GM12878 (cell line): ENCODE data around the gene AP2A2. TPM values are rescaled to one million over a fixed set of nuclear protein-coding genes. Genes with fewer than 3 reads are reported as not detected.

Source experiments
- ATAC-seq: fragments of 200-7000 bp; cut with Tn5 transposase; 3 replicates; pipeline ENCODE4 v1.9.1; 2020; ENCODE audit warnings: mild to moderate bottlenecking, moderate library complexity
- BruUV-seq: library from RNA; stranded (reverse); fragments of 400-500 nt; replicated peaks from 2 replicates; lab custom pipeline; 2021; lab: Mats Ljungman, UMichigan
- CTCF ChIA-PET: fragments of 300-600 bp; sonication (Branson Sonifier 250); formaldehyde crosslinking; extraction: SDS; loops from one replicate; lab custom pipeline; 2021; ENCODE audit warnings: inconsistent platforms; lab: Yijun Ruan, JAX
- POLR2A ChIA-PET: fragments of 350-600 bp; formaldehyde crosslinking; extraction: SDS; loops from one replicate; lab custom pipeline; 2021; ENCODE audit warnings: inconsistent platforms; lab: Charles Lee
- RAD21 ChIA-PET: fragments of 300-600 bp; sonication (Branson Sonifier 250); formaldehyde crosslinking; loops from one replicate; lab custom pipeline; 2023; ENCODE audit warnings: antibody characterized with exemption; ENCODE audit not compliant: unreplicated experiment; lab: Charles Lee
- SMC1A ChIA-PET: fragments of 300-600 bp; sonication (Branson Sonifier 250); formaldehyde crosslinking; loops from one replicate; lab custom pipeline; 2023; ENCODE audit not compliant: unreplicated experiment, uncharacterized antibody; lab: Charles Lee
- DNase-seq: peaks from one replicate; pipeline ENCODE4 v3.0.0-alpha.2; 2011; ENCODE audit warnings: low read depth, low spot score
- FAIRE-seq: peaks from 3 replicates; lab custom pipeline; 2011; peaks lifted over from hg19 to GRCh38; lab: Jason Lieb, UNC
- H2AFZ ChIP-seq: 2 replicates; pipeline ENCODE4 v1.6.0; 2011; ENCODE audit warnings: low read depth, low read length, control low read depth; ENCODE audit not compliant: control insufficient read depth
- H3K27ac ChIP-seq: 2 replicates; pipeline ENCODE4 v1.5.1; 2011; ENCODE audit warnings: control low read depth; ENCODE audit not compliant: control insufficient read depth, insufficient read depth
- H3K27me3 ChIP-seq, 2 experiments: replicated peaks in 1 of 2; 2 replicates each; pipeline versions ENCODE4 v1.6.0 to v1.6.1; 2011; ENCODE audit warnings: low read length in 1 of 2; ENCODE audit not compliant: control insufficient read depth in 2 of 2, insufficient read depth in 2 of 2
- H3K36me3 ChIP-seq, 2 experiments: 2 replicates each; pipeline ENCODE4 v1.5.1; 2011; ENCODE audit warnings: low read length in 1 of 2; ENCODE audit not compliant: control insufficient read depth in 2 of 2, insufficient read depth in 2 of 2
- H3K4me1 ChIP-seq: 2 replicates; pipeline ENCODE4 v1.6.1; 2011; ENCODE audit warnings: mild to moderate bottlenecking, low read length, moderate library complexity, mixed read lengths; ENCODE audit not compliant: control insufficient read depth, insufficient read depth
- H3K4me2 ChIP-seq: 2 replicates; pipeline ENCODE4 v1.6.0; 2011; ENCODE audit warnings: control low read depth; ENCODE audit not compliant: control insufficient read depth, insufficient read depth
- H3K4me3 ChIP-seq: fragments of 200-600 bp; sonication (generic); 2 replicates; pipeline ENCODE4 v1.5.1; 2016
- H3K79me2 ChIP-seq: 2 replicates; pipeline ENCODE4 v1.6.0; 2011; ENCODE audit warnings: low read length; ENCODE audit not compliant: control insufficient read depth, insufficient read depth
- H3K9ac ChIP-seq: 2 replicates; pipeline ENCODE4 v1.8.0; 2011; ENCODE audit warnings: low read length, control low read depth, mixed read lengths; ENCODE audit not compliant: control insufficient read depth, insufficient read depth
- H3K9me3 ChIP-seq: replicated peaks from 3 replicates; pipeline ENCODE4 v1.5.1; 2011; ENCODE audit warnings: mild to moderate bottlenecking, low read length; ENCODE audit not compliant: control insufficient read depth, insufficient read depth
- H4K20me1 ChIP-seq: 2 replicates; pipeline ENCODE4 v1.6.0; 2011; ENCODE audit not compliant: control insufficient read depth, insufficient read depth
- EED ChIP-seq: sonication (generic); IDR thresholded peaks from 2 replicates; pipeline ENCODE4 v1.6.1; 2016; ENCODE audit warnings: antibody characterized with exemption, low read depth
- KAT2A ChIP-seq: conservative IDR thresholded peaks from 2 replicates; pipeline ENCODE4 v1.6.1; 2011; ENCODE audit warnings: low read depth, low read length; ENCODE audit not compliant: control insufficient read depth
- NKRF ChIP-seq: fragments of 450-650 bp; conservative IDR thresholded peaks from 2 replicates; pipeline ENCODE4 v1.6.1; 2017; ENCODE audit warnings: mild to moderate bottlenecking, moderate library complexity
- POLR2A ChIP-seq: IDR thresholded peaks from 2 replicates; pipeline ENCODE4 v1.6.1; 2011; ENCODE audit warnings: low read depth, mild to moderate bottlenecking, low read length
- PRDM15 ChIP-seq: fragments of 450-650 bp; formaldehyde crosslinking; IDR thresholded peaks from 2 replicates; pipeline ENCODE4 v1.4.0; 2020; ENCODE audit warnings: mild to moderate bottlenecking, moderate library complexity
- RB1 ChIP-seq: fragments of 450-650 bp; formaldehyde crosslinking; IDR thresholded peaks from 2 replicates; pipeline ENCODE4 v1.6.1; 2017; ENCODE audit warnings: mild to moderate bottlenecking, borderline replicate concordance
- TCF7 ChIP-seq: IDR thresholded peaks from 2 replicates; pipeline ENCODE4 v1.6.1; 2014; ENCODE audit warnings: antibody characterized with exemption, borderline replicate concordance
- USF2 ChIP-seq: IDR thresholded peaks from 2 replicates; pipeline ENCODE4 v1.6.1; 2011; ENCODE audit warnings: low read depth, low read length, improper control_type of control experiment, borderline replicate concordance
- ZNF384 ChIP-seq: IDR thresholded peaks from 2 replicates; pipeline ENCODE4 v1.6.1; 2012; ENCODE audit warnings: low read depth, mild to moderate bottlenecking, low read length, improper control_type of control experiment, borderline replicate concordance
- WGBS: methylation state at CpG from one replicate; pipeline ENCODE4 v1.1.6; 2016; ENCODE audit warnings: low lambda C conversion rate; ENCODE audit not compliant: insufficient replicate concordance, insufficient coverage; ENCODE audit errors: missing lambda C conversion rate; 5-methylcytosine and 5-hydroxymethylcytosine counted together
- in situ Hi-C: fragments of 300-500 bp; cut with MboI; formaldehyde crosslinking; loops from 9 replicates; pipeline ENCODE4 v1.14.3; 2018; ENCODE audit warnings: mixed read lengths
- intact Hi-C: fragments of 100-400 bp; cut with micrococcal nuclease; formaldehyde crosslinking; loops from one replicate; pipeline ENCODE4 v1.14.2; 2022; ENCODE audit not compliant: unreplicated experiment
- polyA plus RNA-seq, 11 experiments: library from polyadenylated mRNA; depleted of rRNA in 4 of 11; unstranded in 6 of 11; stranded (reverse) in 5 of 11; fragments of >200 nt; fragmentation: Nextera tagmentation in 4 of 11; fragmentation: Illumina TruSeq in 1 of 11; extraction: Ambion mirVana in 4 of 11; extraction: Trizol in 1 of 11; gene quantifications; 1 replicate in 1 of 11; 2 replicates in 10 of 11; pipeline versions ENCODE4 v1.2.1 to v1.2.3, GENCODE V29; 2011 to 2016; ENCODE audit warnings: inconsistent platforms in 2 of 11, missing spikeins in 2 of 11, low read depth in 1 of 11
- total RNA-seq, 4 experiments: library from RNA; depleted of rRNA in 3 of 4; stranded (reverse); fragments of >200 nt in 3 of 4; fragmentation: Illumina TruSeq in 1 of 4; extraction: Trizol in 1 of 4; gene quantifications; 2 replicates each; pipeline versions ENCODE4 v1.2.1 to v1.2.3, GENCODE V29; 2013 to 2021

Gene AP2A2
- total and polyA plus RNA-seq, 10 of the 15 experiments (the other 5 are each of a cell fraction or from before 2014, with no cell fraction given): 0.58 to 48.8 (median 18.2) TPM

GRCh38 chr11:933142-933851 lies 7.6 kb downstream of the AP2A2 start:
- Histone ChIP-seq H3K79me2 (peaks cover 25% of the 10 kb centered on the region), H3K27me3 (no peaks in the 10 kb centered on the region), H3K4me3 (no peak overlapping the region), H2AFZ (no peak overlapping the region), H3K9ac (no peak overlapping the region), H3K9me3 (no peaks in the 10 kb centered on the region), H3K4me2 (no peak overlapping the region), H3K27ac (no peak overlapping the region), H3K36me3 (peaks cover 0 to 2% of the 10 kb centered on the region in 2 experiments; a peak in 1 of 4 replicates), H3K4me1 (no peaks in the 10 kb centered on the region), H4K20me1 (no peaks in the 10 kb centered on the region)
- ATAC-seq (no peak), DNase-seq (no peak), FAIRE-seq (no peak)
- WGBS: 62% methylated on average over 14 of the region's 14 CpGs
- TF ChIP-seq USF2 (no peak), POLR2A (no peak), PRDM15 (CRISPR knock-in tag) (no peak), NKRF (no peak), RB1 (no peak), KAT2A (no peak), EED (no peak), TCF7 (no peak), ZNF384 (no peak)
- in situ Hi-C loops (no loop called here), intact Hi-C loops (no loop called here)
- BruUV-seq: no TSS peak
- ChIA-PET SMC1A (no interaction called here), CTCF (interaction anchor here (0.9 kb wide), 1 partner anchor 11 kb away, joined by 3 read pairs; no protein-coding TSS in a partner anchor), RAD21 (no interaction called here), POLR2A (no interaction called here)
